ENCODE results near the gene MKI67.
"Not testable (repeated sequence)": the region's sequence is repeated elsewhere in the genome, so short reads cannot be mapped to it uniquely, and the experiment has no call there.

Gene MKI67, protein sequence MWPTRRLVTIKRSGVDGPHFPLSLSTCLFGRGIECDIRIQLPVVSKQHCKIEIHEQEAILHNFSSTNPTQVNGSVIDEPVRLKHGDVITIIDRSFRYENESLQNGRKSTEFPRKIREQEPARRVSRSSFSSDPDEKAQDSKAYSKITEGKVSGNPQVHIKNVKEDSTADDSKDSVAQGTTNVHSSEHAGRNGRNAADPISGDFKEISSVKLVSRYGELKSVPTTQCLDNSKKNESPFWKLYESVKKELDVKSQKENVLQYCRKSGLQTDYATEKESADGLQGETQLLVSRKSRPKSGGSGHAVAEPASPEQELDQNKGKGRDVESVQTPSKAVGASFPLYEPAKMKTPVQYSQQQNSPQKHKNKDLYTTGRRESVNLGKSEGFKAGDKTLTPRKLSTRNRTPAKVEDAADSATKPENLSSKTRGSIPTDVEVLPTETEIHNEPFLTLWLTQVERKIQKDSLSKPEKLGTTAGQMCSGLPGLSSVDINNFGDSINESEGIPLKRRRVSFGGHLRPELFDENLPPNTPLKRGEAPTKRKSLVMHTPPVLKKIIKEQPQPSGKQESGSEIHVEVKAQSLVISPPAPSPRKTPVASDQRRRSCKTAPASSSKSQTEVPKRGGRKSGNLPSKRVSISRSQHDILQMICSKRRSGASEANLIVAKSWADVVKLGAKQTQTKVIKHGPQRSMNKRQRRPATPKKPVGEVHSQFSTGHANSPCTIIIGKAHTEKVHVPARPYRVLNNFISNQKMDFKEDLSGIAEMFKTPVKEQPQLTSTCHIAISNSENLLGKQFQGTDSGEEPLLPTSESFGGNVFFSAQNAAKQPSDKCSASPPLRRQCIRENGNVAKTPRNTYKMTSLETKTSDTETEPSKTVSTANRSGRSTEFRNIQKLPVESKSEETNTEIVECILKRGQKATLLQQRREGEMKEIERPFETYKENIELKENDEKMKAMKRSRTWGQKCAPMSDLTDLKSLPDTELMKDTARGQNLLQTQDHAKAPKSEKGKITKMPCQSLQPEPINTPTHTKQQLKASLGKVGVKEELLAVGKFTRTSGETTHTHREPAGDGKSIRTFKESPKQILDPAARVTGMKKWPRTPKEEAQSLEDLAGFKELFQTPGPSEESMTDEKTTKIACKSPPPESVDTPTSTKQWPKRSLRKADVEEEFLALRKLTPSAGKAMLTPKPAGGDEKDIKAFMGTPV (N-terminal part only)

GRCh38 chr10:128125944-128126764 is at the start of gene MKI67:
MKI67 (minus strand) TSS chr10:128126423; CDS start chr10:128125667, 756 bp downstream.
- DNase-seq, result peak; percentile 75 to 80

- no peak for DNase-seq
Observed at GRCh38 chr10:128174581-128175559, 48.6 kb upstream of the MKI67 start.

DNA sequence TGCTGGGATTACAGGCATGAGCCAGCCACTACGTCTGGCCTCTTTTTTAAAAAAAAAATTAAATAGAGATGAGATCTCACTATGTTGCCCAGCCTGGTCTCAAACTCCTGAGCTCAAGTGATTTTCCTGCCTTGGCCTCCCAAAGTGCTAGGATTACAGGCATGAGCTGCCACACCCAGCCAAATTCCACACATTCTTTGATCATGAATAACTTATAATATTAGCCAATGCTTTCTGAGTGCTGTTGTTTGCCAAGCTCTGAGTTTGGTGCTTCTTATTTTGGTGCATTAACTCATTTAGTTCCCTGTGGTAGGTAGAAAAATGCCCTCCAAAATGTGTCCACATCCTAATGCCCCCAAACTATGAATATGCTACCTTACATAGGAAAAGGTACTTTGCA is 47.2 kb upstream of the MKI67 start:
- DNase-seq, result no peak

- DNase-seq, result no peak
Observed at GRCh38 chr10:128172756-128173155, 46.5 kb upstream of the MKI67 start.

DNA sequence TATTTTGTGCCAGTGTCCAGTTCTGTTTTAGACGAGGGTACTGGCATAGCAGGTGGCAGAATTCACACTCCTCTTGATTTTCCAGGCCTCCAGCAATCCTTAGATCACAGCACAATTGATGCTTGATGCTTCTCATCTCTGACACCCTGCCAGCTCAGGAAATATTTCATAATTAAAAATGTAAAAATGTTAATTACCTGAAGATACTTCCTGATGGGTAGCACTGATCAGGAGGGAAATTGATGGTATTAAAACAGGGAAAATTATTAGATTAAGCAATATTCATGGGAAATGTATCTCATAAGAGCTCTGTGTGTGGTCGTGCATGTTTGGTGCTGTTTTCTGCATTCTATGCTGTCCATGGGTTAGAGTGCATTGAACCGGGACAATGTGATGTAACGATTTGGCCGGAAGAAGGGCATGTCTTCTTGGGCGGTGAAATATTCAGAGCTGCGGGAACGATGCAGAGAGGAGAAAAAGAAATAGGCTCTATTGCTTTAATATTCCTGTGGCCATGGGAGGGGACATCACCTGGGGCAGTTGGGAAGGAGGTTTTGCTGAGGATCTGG is 43.7 kb upstream of the MKI67 start:
- no peak for DNase-seq

GRCh38 chr10:128167926-128168520 is 41.8 kb upstream of the MKI67 start:
- DNase-seq, result no peak

DNA sequence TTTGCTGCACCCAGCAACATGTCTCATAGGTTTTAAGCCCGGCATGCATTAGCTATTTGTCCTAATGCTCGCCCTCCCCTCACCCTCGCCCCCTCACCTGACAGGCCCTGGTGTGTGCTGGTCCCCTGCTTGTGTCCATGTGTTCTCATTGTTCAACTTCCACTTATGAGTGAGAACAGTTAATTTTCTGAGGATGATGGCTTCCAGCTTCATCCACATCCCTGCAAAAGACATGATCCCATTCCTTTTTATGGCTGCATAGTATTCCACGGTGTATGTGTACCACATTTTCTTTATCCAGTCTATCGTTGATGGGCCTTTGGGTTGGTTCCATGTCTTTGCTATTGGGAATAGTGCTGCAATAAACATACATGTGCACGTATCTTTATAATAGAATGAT is 40.9 kb upstream of the MKI67 start:
- DNase-seq, result not testable (repeated sequence)

DNA sequence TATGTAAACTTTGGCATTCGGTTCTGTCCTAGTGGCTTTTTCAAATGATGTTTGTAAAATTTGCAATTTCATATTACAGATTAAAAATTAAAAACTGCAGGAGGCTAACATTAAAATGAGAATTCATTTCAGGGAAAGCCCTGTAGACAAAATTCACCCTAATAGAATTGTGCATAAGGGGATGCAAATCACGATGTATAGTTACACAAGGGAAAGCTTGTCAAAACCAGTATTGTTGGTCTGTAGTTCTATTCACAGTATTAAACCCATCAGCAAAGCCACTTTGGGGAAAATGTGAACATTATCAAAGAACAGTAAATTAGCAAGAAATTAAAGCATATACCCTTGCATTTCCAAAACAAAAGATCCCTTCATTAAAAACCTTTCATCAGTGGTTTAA is 39.9 kb upstream of the MKI67 start:
- DNase-seq, result no peak

- DNase-seq, result no peak
Observed at GRCh38 chr10:128165536-128165935, 39.3 kb upstream of the MKI67 start.

DNA sequence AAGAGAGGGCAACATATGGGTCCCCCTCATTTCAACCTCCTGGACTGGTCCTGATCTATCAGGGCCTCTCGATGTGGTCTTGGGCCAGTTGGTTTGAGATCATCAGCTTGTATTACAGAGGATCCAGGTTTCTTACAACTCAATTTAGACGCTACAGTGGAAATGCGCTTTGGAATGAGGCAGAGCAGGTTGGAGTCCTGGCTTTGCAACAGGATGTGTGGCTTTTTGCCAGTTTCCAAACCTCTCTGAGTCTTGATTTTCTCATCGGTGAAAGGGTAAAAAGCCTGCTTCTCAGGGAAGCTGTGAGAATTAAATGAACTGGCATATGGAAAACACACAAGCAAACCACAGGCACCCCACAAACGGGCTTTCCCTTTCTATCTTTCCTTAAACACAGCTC is 37.5 kb upstream of the MKI67 start:
- no peak for DNase-seq

DNA sequence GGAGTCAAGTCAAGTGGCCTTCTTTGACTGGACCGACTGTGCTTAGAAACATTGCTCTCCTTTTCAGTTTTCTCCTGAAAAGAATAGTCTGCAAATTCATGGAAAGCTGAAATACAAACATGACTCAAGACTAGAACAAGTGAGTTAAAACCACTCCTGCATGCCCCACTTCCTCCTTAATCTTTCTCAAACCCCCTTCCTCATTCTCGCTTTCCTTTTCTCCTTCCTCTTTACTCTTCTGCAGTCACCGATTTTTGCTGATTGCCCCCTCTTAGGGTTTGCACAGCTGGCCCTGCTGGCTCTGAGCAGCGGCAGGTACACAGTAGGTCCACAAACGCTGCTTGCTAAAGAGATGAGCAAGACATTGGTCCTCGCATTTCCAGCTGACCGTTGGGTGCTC is 34.8 kb upstream of the MKI67 start:
- no peak for DNase-seq

GRCh38 chr10:128160297-128160711 is 34.1 kb upstream of the MKI67 start:
- no peak for DNase-seq

DNA sequence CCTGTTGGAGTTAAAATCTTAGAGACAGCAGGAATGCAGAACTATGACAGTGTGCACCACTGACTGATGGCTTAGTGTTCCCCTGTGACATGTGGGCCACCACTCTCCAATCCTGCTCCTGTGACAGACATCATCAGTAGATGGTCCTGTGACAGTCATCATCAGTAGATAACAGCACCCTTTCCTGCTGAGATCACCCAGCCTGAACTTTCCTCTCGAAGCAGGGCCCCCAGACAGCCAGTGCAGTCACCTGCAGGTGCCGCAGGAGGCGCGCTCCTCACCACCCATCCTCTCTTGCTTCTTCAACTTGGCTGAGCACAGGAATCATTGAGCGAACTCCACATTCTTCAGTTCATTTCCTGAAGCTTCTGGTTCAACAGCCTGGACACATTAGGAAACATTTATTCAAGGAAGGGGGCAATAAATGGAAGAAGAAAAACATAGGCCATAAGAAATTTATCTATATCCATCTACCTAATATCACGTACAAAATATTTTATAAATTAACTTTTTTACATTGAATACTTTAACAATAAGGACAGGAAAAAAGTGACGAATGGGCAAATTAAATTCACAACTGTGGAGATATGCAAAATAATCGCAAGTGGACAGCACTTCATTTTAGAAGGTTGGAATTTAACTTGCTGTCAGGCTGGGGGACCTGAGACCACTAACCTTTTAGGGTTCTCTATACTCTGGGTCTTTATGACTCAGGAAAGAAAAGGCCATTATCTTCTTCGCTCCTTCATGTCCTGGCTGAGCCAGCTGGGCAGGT is 32.0 kb upstream of the MKI67 start:
- no peak for DNase-seq

DNA sequence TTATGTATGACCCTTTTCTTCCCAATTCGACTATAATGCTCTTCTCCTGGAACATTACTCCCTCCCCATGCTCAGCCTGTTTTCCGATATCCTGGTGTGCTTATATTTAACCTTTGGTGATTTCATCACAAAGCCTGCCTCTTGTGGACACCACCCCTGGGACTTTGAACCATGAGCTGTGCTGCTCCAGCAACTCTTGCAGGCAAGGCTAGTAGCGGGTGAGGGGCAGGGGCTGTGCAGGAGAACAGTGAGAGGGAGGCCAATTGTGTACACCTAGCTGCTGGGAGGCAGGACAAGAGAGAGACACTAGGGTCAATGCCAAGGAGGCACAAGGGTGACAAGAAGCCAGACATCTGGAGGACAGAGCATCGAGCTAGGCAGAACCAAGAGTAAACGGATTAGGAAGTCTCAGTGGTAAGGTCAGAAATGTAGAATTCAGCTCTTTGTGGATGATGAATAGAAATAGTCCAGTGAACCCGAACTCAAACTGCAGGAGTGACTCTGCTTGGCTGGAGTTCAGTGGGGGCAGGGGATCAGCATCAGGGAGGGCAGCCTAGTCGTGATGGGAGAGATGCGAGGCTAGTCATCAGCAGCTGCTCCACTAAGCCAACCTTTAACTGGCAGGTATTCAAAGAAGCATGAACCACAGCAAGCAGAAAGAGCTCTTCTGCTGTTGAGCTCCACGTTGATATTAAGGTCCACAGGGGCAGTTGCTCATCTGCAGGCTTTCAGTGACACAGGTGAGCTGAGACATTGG is 31.0 kb upstream of the MKI67 start:
- DNase-seq, result no peak

DNA sequence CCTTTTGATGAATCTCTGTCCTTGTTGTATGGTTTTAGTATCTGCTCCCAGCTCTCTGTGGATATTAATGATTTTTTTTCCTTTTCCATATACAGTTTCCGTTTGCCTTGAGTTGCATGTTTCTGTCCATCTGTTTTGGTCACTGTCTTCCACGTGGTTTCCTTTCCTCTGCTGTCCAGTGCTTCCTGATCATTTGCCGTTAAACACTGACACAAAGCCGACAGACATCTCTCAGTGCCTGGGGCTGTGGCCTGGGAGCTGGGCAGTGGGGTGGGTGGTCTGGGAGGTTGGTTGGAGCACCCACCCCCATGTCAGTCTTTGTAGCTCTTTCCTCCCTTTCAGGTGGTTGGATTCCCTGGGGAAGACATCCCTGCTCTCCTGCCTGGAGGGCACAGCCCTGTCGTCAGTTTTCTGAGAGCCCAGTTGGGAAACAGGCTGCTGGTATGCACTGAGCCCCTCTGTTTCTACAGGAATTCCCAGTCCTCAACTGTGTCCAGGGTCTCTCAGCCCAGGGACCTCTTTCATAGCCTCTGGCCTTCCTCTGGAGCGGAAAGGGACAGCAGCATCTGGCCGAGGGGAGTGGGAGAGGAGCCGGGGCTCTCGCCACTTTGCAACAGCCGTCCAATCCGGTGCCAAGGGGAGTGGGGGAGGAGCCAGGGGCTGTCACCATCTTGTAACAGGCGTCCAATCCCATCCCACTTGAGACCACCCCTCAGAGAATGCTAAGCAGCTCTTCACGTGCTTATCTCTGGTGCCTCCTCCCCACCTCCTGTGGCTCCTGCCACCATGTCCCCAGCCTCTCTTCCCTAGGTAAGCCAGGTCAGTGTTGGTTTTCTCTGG is 26.7 kb upstream of the MKI67 start:
- no peak for DNase-seq

GRCh38 chr10:128151031-128151430 is 24.8 kb upstream of the MKI67 start:
- DNase-seq, result no peak

- no peak for DNase-seq
Observed at GRCh38 chr10:128150561-128150960, 24.3 kb upstream of the MKI67 start.

- DNase-seq, result peak; percentile 4 to 48
Observed at GRCh38 chr10:128150045-128150493, 23.8 kb upstream of the MKI67 start.
